Measurements from ENCODE around the gene ZNF503. TPM values are rescaled to one million over a fixed set of nuclear protein-coding genes. Genes with fewer than 3 reads are reported as not detected.
A peak's percentile ranks its signal among the peaks of the same experiment; 100 is the strongest.

The ZNF503 gene
- total RNA-seq, 1 experiment from 2014 or later = 1.5 TPM

GRCh38 chr10:75398200-75398691 lies 3.3 kb downstream of the ZNF503 start:
- H3K27ac ChIP-seq = peak overlapping the region; percentile 90
- no peaks in the 10 kb centered on the region for H3K27me3 ChIP-seq (ENCODE audit: insufficient read depth, low read depth)
- H3K9me2 ChIP-seq (ENCODE audit: insufficient read depth) = no peaks in the 10 kb centered on the region
- ChIA-PET POLR2A (ENCODE audit: unreplicated experiment) (no interaction called here), CTCF (interaction anchor here (0.7 kb wide), 1 partner anchor 150 kb away, joined by 3 read pairs; no protein-coding TSS in a partner anchor)
- intact Hi-C loops (cut with micrococcal nuclease; ENCODE audit: unreplicated experiment) = loop anchor here (2.0 kb wide), 2 partner anchors 905 to 1149 kb away; no protein-coding TSS in a partner anchor
- no peak overlapping the region for H2AFZ ChIP-seq
- peaks cover 17% of the 10 kb centered on the region for H3F3A ChIP-seq (ENCODE audit: insufficient read depth, low read depth)
- peaks cover 14% of the 10 kb centered on the region for H3K4me1 ChIP-seq (replicated peaks; ENCODE audit: insufficient read depth)
- DNase-seq = peak in 1 of 2 experiments; percentile 34
- peaks cover 5% of the 10 kb centered on the region for H4K20me1 ChIP-seq (ENCODE audit: insufficient read depth)
- no peak for TF ChIP-seq CTCF (conservative IDR thresholded peaks at IDR 0.05)
- no peak for TF ChIP-seq EZH2 (IDR thresholded peaks at IDR 0.05; ENCODE audit: low read depth)
- no peaks in the 10 kb centered on the region for H3K9me3 ChIP-seq (ENCODE audit: insufficient read depth, low read depth)
- BruUV-seq (replicated peaks) = no TSS peak
- H3K36me3 ChIP-seq (ENCODE audit: low read depth) = no peaks in the 10 kb centered on the region
- peaks cover 78% of the 10 kb centered on the region for H3K79me2 ChIP-seq (ENCODE audit: low read depth)
- peak overlapping the region; percentile 84 for H3K4me3 ChIP-seq
- peak overlapping the region; percentile 88 for H3K4me2 ChIP-seq

GRCh38 chr10:75397496-75398199 lies 3.9 kb downstream of the ZNF503 start:
- H3F3A ChIP-seq (ENCODE audit: insufficient read depth, low read depth) = peaks cover 11% of the 10 kb centered on the region; the same call in 1 of the 2 replicates
- peak in 1 of 2 experiments; percentile 36 for DNase-seq
- H4K20me1 ChIP-seq (ENCODE audit: insufficient read depth) = peaks cover 5% of the 10 kb centered on the region
- peaks cover 14% of the 10 kb centered on the region for H3K4me1 ChIP-seq (replicated peaks; ENCODE audit: insufficient read depth)
- no peaks in the 10 kb centered on the region for H3K9me2 ChIP-seq (ENCODE audit: insufficient read depth)
- CTCF ChIA-PET = interaction anchor here (0.6 kb wide), 1 partner anchor 123 kb away, joined by 11 read pairs; no protein-coding TSS in a partner anchor
- no peak for TF ChIP-seq EZH2 (IDR thresholded peaks at IDR 0.05; ENCODE audit: low read depth)
- TF ChIP-seq CTCF (conservative IDR thresholded peaks at IDR 0.05) = no peak
- peaks cover 74% of the 10 kb centered on the region for H3K79me2 ChIP-seq (ENCODE audit: low read depth)
- POLR2A ChIA-PET (ENCODE audit: unreplicated experiment) = no interaction called here
- H3K4me3 ChIP-seq = peak overlapping the region; percentile 84
- BruUV-seq (replicated peaks) = no TSS peak
- peak overlapping the region; percentile 88 for H3K4me2 ChIP-seq
- intact Hi-C loops (cut with micrococcal nuclease; ENCODE audit: unreplicated experiment) = loop anchor here (2.0 kb wide), 2 partner anchors 905 to 1149 kb away; no protein-coding TSS in a partner anchor
- peak overlapping the region; percentile 90 for H3K27ac ChIP-seq
- no peaks in the 10 kb centered on the region for H3K27me3 ChIP-seq (ENCODE audit: insufficient read depth, low read depth)
- H2AFZ ChIP-seq = peak overlapping the region; percentile 64
- no peaks in the 10 kb centered on the region for H3K36me3 ChIP-seq (ENCODE audit: low read depth)
- no peaks in the 10 kb centered on the region for H3K9me3 ChIP-seq (ENCODE audit: insufficient read depth, low read depth)

- peak overlapping the region; percentile 90 for H3K27ac ChIP-seq
- peaks cover 8% of the 10 kb centered on the region; the same call in 1 of the 2 replicates for H3F3A ChIP-seq (ENCODE audit: insufficient read depth, low read depth)
- H3K9me3 ChIP-seq (ENCODE audit: insufficient read depth, low read depth) = no peaks in the 10 kb centered on the region
- peaks cover 74% of the 10 kb centered on the region for H3K79me2 ChIP-seq (ENCODE audit: low read depth)
- intact Hi-C loops (cut with micrococcal nuclease; ENCODE audit: unreplicated experiment) = no loop called here
- ChIA-PET POLR2A (ENCODE audit: unreplicated experiment) (no interaction called here), CTCF (interaction anchor here (0.6 kb wide), 2 partner anchors 80 to 122 kb away, joined by 4 to 11 read pairs; no protein-coding TSS in a partner anchor)
- TF ChIP-seq EZH2 (IDR thresholded peaks at IDR 0.05; ENCODE audit: low read depth) (no peak), CTCF (conservative IDR thresholded peaks at IDR 0.05) (no peak)
- peaks cover 5% of the 10 kb centered on the region for H4K20me1 ChIP-seq (ENCODE audit: insufficient read depth)
- no peaks in the 10 kb centered on the region for H3K9me2 ChIP-seq (ENCODE audit: insufficient read depth)
- peak overlapping the region; percentile 84 for H2AFZ ChIP-seq
- peak overlapping the region; percentile 88 for H3K4me2 ChIP-seq
- BruUV-seq (replicated peaks) = no TSS peak
- peak in 1 of 2 experiments; percentile 34 for DNase-seq
- H3K36me3 ChIP-seq (ENCODE audit: low read depth) = peaks cover 5% of the 10 kb centered on the region; the same call in 1 of the 2 replicates
- no peaks in the 10 kb centered on the region for H3K27me3 ChIP-seq (ENCODE audit: insufficient read depth, low read depth)
- H3K4me3 ChIP-seq = peak overlapping the region; percentile 84
- H3K4me1 ChIP-seq (replicated peaks; ENCODE audit: insufficient read depth) = peaks cover 14% of the 10 kb centered on the region
Measured at GRCh38 chr10:75396631-75397495, 4.7 kb downstream of the ZNF503 start.
